ENCODE data around the gene MAEA. TPM values are rescaled to one million over a fixed set of nuclear protein-coding genes. Genes with fewer than 3 reads are reported as not detected.

MAEA gene
- total RNA-seq, 1 experiment from 2014 or later: 45.5 TPM

- no peak for DNase-seq (ENCODE audit: low read depth, low spot score)
Observed at GRCh38 chr4:1337376-1337831, 47.7 kb downstream of the MAEA start.

GRCh38 chr4:1337951-1338751 lies 48.5 kb downstream of the MAEA start:
- no peak for DNase-seq (ENCODE audit: low read depth, low spot score)
- in situ Hi-C loops (cut with HindIII; ENCODE audit: low pct_unique_long_range_greater_than_20kb, low sequenced_read_pairs): no loop called here

More at GRCh38 chr4:1337376-1337831, 47.7 kb downstream of the MAEA start:
- in situ Hi-C loops (cut with HindIII; ENCODE audit: low pct_unique_long_range_greater_than_20kb, low sequenced_read_pairs): no loop called here

- DNase-seq (ENCODE audit: low read depth, low spot score): no peak
- in situ Hi-C loops (cut with HindIII; ENCODE audit: low pct_unique_long_range_greater_than_20kb, low sequenced_read_pairs): no loop called here
Observed at GRCh38 chr4:1338752-1339414, 49.2 kb downstream of the MAEA start.

GRCh38 chr4:1339489-1339888 lies 49.8 kb downstream of the MAEA start:
- DNase-seq (ENCODE audit: low read depth, low spot score): no peak
- in situ Hi-C loops (cut with HindIII; ENCODE audit: low pct_unique_long_range_greater_than_20kb, low sequenced_read_pairs): no loop called here

- DNase-seq (ENCODE audit: low read depth, low spot score): no peak
- in situ Hi-C loops (cut with HindIII; ENCODE audit: low pct_unique_long_range_greater_than_20kb, low sequenced_read_pairs): no loop called here
Observed at GRCh38 chr4:1340181-1340747, 50.6 kb downstream of the MAEA start.

GRCh38 chr4:1340861-1341260 lies 51.2 kb downstream of the MAEA start:
- in situ Hi-C loops (cut with HindIII; ENCODE audit: low pct_unique_long_range_greater_than_20kb, low sequenced_read_pairs): no loop called here
- no peak for DNase-seq (ENCODE audit: low read depth, low spot score)

GRCh38 chr4:1342003-1342402 lies 52.3 kb downstream of the MAEA start:
- DNase-seq (ENCODE audit: low read depth, low spot score): no peak
- in situ Hi-C loops (cut with HindIII; ENCODE audit: low pct_unique_long_range_greater_than_20kb, low sequenced_read_pairs): no loop called here

GRCh38 chr4:1344696-1345095 lies 55.0 kb downstream of the MAEA start:
- DNase-seq (ENCODE audit: low read depth, low spot score): no peak
- in situ Hi-C loops (cut with HindIII; ENCODE audit: low pct_unique_long_range_greater_than_20kb, low sequenced_read_pairs): no loop called here

GRCh38 chr4:1345903-1346780 lies 56.5 kb downstream of the MAEA start:
- in situ Hi-C loops (cut with HindIII; ENCODE audit: low pct_unique_long_range_greater_than_20kb, low sequenced_read_pairs): no loop called here
- peak; percentile 29 for DNase-seq (ENCODE audit: low read depth, low spot score)

- in situ Hi-C loops (cut with HindIII; ENCODE audit: low pct_unique_long_range_greater_than_20kb, low sequenced_read_pairs): no loop called here
Observed at GRCh38 chr4:1346781-1347409, 57.2 kb downstream of the MAEA start, which contains the start of gene UVSSA. Gene UVSSA (plus strand): TSS chr4:1347208. CDS start chr4:1348092, 884 bp downstream.

GRCh38 chr4:1347410-1347864 lies 57.7 kb downstream of the MAEA start:
- in situ Hi-C loops (cut with HindIII; ENCODE audit: low pct_unique_long_range_greater_than_20kb, low sequenced_read_pairs): no loop called here
- DNase-seq (ENCODE audit: low read depth, low spot score): peak; percentile 64

More at GRCh38 chr4:1346781-1347409, 57.2 kb downstream of the MAEA start, which contains the start of gene UVSSA:
- DNase-seq (ENCODE audit: low read depth, low spot score): peak; percentile 99

- DNase-seq (ENCODE audit: low read depth, low spot score): no peak
- in situ Hi-C loops (cut with HindIII; ENCODE audit: low pct_unique_long_range_greater_than_20kb, low sequenced_read_pairs): no loop called here
Observed at GRCh38 chr4:1348014-1348513, 58.4 kb downstream of the MAEA start.

GRCh38 chr4:1348746-1349145 lies 59.1 kb downstream of the MAEA start:
- in situ Hi-C loops (cut with HindIII; ENCODE audit: low pct_unique_long_range_greater_than_20kb, low sequenced_read_pairs): no loop called here
- no peak for DNase-seq (ENCODE audit: low read depth, low spot score)

- in situ Hi-C loops (cut with HindIII; ENCODE audit: low pct_unique_long_range_greater_than_20kb, low sequenced_read_pairs): no loop called here
- DNase-seq (ENCODE audit: low read depth, low spot score): no peak
Observed at GRCh38 chr4:1349359-1350168, 59.9 kb downstream of the MAEA start.

- DNase-seq (ENCODE audit: low read depth, low spot score): no peak
- in situ Hi-C loops (cut with HindIII; ENCODE audit: low pct_unique_long_range_greater_than_20kb, low sequenced_read_pairs): no loop called here
Observed at GRCh38 chr4:1350169-1350520, 60.5 kb downstream of the MAEA start.

GRCh38 chr4:1351854-1352566 lies 62.3 kb downstream of the MAEA start:
- in situ Hi-C loops (cut with HindIII; ENCODE audit: low pct_unique_long_range_greater_than_20kb, low sequenced_read_pairs): no loop called here
- DNase-seq (ENCODE audit: low read depth, low spot score): peak; percentile 71
